HPDE6-E6E7 (cell line): ENCODE measurements around the gene KLHL22.
"Not testable (repeated sequence)": the region's sequence is repeated elsewhere in the genome, so short reads cannot be mapped to it uniquely, and the experiment has no call there.

Experiments
- DNase-seq: peaks from one replicate; pipeline ENCODE4 v3.0.0; 2011; ENCODE audit warnings: missing footprints; ENCODE audit errors: extremely low spot score

Gene KLHL22

GRCh38 chr22:20494978-20495860 lies at the start of gene KLHL22:
Gene KLHL22, minus strand, starts transcription at chr22:20495795. Its CDS starts 6,584 bp downstream, at chr22:20489211.
- no peak for DNase-seq

GRCh38 chr22:20545318-20545634 lies 49.7 kb upstream of the KLHL22 start:
- DNase-seq, result not testable (repeated sequence)

GRCh38 chr22:20542736-20543135 lies 47.1 kb upstream of the KLHL22 start:
- DNase-seq, result no peak

- DNase-seq, result no peak
Measured at GRCh38 chr22:20542055-20542454, 46.5 kb upstream of the KLHL22 start.

GRCh38 chr22:20538875-20539274 lies 43.3 kb upstream of the KLHL22 start:
- not testable (repeated sequence) for DNase-seq

- no peak for DNase-seq
Measured at GRCh38 chr22:20537983-20538382, 42.4 kb upstream of the KLHL22 start.

- DNase-seq, result no peak
Measured at GRCh38 chr22:20537325-20537756, 41.7 kb upstream of the KLHL22 start.

- DNase-seq, result no peak
Measured at GRCh38 chr22:20536590-20537324, 41.2 kb upstream of the KLHL22 start.

GRCh38 chr22:20533879-20534265 lies 38.3 kb upstream of the KLHL22 start:
- no peak for DNase-seq

- no peak for DNase-seq
Measured at GRCh38 chr22:20533095-20533878, 37.7 kb upstream of the KLHL22 start.

GRCh38 chr22:20532256-20532993 lies 36.8 kb upstream of the KLHL22 start:
- no peak for DNase-seq

- DNase-seq, result peak; percentile 94
Measured at GRCh38 chr22:20531404-20532201, 36.0 kb upstream of the KLHL22 start.

- no peak for DNase-seq
Measured at GRCh38 chr22:20531154-20531403, 35.5 kb upstream of the KLHL22 start.

GRCh38 chr22:20530368-20531153 lies 35.0 kb upstream of the KLHL22 start:
- DNase-seq, result peak; percentile 89

- DNase-seq, result no peak
Measured at GRCh38 chr22:20528405-20528978, 32.9 kb upstream of the KLHL22 start.

- no peak for DNase-seq
Measured at GRCh38 chr22:20526628-20527355, 31.2 kb upstream of the KLHL22 start.

GRCh38 chr22:20526305-20526627 lies 30.7 kb upstream of the KLHL22 start:
- DNase-seq, result no peak

GRCh38 chr22:20525048-20525447 lies 29.5 kb upstream of the KLHL22 start:
- DNase-seq, result no peak

GRCh38 chr22:20524004-20524481 lies 28.4 kb upstream of the KLHL22 start:
- DNase-seq, result no peak
